Activated CD4-positive, alpha-beta T cell treated with anti-CD3 and anti-CD28 coated beads, Interleukin-2, amount 50 U/mL, for 16 hours (primary cell): ENCODE results near the gene CTAG2.
"Not testable (repeated sequence)": the region's sequence is repeated elsewhere in the genome, so short reads cannot be mapped to it uniquely, and the experiment has no call there.

Experiments used
- DNase-seq: peaks from one replicate; pipeline ENCODE4 v3.0.0-alpha.2; 2020

Gene CTAG2

GRCh38 chrX:154653413-154653812 lies at the start of gene CTAG2:
Gene CTAG2, minus strand, starts transcription at chrX:154653579. Its CDS starts 64 bp downstream, at chrX:154653515.
- DNase-seq: not testable (repeated sequence)

GRCh38 chrX:154698630-154699248 lies 45.4 kb upstream of the CTAG2 start:
- DNase-seq: no peak

DNA sequence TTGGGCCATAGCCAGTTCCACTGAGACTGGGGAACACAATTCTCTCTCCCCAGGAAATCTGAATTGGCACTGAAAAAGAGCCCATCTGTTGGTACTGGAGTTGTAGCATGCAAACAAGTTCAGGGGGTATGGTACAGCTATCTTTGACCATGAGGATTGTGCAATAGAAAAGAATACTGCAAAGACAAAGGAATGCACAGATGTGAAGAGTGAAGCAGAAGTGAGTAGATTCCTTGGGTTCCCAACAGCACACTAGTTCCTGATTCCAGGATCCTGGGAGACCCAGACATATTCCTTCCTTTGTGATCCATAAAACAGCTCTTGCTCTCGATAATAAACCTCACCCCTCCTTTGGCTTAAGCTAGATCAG lies 43.3 kb upstream of the CTAG2 start:
- DNase-seq: no peak

DNA sequence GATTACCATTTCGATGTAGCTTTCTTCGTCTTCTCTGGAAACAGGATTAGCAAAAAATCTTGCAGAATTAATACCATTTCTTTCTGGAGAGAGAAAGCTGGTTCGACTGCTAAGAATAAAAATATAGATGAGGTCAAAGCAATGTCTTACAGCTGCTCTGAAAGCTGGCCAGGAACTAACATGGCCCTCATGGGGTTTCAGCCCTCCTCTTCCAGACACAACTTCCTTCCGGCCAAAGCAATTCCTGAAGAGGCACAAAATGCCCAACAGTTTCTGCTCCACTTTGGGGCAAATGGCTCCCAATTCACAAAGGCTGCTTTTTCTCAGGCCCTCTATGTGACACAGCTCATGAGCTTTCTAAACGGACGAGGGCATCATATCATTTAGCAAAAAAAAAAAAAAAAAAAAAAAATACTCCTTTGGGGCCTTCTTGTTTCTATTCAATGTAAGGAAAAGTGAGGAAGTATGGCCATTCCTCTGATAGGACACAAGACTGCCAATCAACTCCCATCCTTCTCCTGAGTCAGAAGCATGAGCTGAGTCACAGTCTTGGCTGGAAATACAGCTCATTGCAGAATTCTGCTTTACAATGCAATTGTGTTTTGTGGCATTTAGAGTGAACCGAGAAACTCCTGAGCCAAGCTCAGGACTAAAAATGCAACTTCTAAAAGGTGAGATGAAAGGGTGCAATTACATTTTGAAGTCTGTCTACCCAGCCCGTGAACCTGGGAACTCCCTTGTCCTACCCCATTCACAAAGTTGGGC lies 42.7 kb upstream of the CTAG2 start:
- DNase-seq: peak; percentile 30

- no peak for DNase-seq
Observed at GRCh38 chrX:154693394-154693793, 40.0 kb upstream of the CTAG2 start.

DNA sequence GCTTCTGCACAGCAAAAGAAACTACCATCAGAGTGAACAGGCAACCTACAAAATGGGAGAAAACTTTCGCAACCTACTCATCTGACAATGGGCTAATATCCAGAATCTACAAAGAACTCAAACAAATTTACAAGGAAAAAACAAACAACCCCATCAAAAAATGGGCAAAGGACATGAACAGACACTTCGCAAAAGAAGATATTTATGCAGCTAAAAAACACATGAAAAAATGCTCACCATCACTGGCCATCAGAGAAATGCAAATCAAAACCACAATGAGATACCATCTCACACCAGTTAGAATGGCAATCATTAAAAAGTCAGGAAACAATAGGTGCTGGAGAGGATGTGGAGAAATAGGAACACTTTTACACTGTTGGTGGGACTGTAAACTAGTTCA lies 37.1 kb upstream of the CTAG2 start:
- DNase-seq: not testable (repeated sequence)

DNA sequence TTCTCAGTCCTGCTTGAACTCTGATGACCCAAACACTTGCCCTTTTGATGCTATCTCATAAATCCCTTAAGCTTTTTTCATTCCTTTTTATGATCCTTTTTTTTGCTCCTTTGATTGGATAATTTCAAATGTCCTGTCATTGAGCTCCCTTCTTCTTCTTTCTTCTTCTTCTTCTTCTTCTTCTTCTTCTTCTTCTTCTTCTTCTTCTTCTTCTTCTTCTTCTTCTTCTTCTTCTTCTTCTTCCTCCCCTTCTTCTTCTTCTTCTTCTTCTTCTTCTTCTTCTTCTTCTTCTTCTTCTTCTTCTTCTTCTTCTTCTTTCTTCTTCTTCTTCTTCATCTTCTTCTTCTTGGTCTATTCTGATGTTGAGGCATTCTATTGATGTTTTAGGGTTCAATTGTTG lies 18.7 kb upstream of the CTAG2 start:
- not testable (repeated sequence) for DNase-seq

DNA sequence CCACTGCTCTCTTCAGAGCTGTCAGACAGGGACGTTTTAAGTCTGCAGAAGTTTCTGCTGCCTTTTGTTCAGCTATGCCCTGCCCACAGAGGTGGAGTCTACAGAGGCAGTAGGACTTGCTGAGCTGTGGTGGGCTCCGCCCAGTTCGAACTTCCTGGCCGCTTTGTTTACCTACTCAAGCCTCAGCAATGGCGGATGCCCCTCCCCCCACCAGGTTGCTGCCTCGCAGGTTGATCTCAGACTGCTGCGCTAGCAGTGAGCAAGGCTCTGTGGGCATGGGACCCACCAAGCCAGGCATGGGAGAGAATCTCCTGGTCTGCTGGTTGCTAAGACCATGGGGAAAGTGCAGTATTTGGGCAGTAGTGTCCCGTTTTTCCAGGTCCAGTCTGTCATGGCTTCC lies 17.5 kb upstream of the CTAG2 start:
- DNase-seq: not testable (repeated sequence)

GRCh38 chrX:154661899-154662298 lies 8.5 kb upstream of the CTAG2 start:
- DNase-seq: no peak

DNA sequence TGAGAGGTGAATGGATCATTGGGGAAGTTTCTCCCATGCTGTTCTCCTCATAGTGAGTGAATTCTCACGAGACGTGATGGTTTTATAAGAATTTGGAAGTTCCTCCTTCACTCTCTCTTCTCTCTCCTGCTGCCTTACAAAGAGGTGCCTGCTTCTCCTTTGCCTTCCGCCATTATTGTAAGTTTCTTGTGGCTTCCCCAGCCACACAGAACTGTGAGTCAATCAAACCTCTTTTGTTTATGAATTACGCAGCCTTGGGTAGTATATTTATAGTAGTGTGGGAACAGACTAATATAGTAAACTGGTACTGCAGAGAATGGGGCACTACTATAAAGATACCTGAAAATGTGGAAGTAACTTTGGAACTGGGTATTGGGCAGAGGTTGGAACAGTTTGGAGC lies 7.8 kb upstream of the CTAG2 start:
- DNase-seq: no peak

- DNase-seq: no peak
Observed at GRCh38 chrX:154660541-154660940, 7.2 kb upstream of the CTAG2 start.

DNA sequence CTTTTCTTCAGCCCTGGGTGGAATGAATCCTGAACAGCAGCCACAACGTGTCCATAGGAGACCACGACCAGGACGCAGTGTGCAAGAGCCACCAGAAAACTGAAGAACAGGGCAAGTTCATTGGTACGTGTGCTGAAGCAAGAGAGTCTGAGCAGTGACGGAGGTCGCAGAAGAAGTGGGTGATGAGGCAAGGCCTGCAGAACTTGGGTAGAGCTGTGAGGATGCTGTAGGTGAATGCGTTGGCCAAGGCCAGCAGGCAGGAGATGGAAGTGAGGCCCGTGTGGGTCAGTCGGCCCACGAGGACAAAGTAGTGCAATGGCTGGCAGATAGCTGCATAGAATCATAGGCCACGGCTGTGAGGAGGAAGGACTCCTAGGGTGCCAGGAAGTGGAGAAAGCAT lies 5.6 kb upstream of the CTAG2 start:
- no peak for DNase-seq

- no peak for DNase-seq
Observed at GRCh38 chrX:154658187-154658586, 4.8 kb upstream of the CTAG2 start.

DNA sequence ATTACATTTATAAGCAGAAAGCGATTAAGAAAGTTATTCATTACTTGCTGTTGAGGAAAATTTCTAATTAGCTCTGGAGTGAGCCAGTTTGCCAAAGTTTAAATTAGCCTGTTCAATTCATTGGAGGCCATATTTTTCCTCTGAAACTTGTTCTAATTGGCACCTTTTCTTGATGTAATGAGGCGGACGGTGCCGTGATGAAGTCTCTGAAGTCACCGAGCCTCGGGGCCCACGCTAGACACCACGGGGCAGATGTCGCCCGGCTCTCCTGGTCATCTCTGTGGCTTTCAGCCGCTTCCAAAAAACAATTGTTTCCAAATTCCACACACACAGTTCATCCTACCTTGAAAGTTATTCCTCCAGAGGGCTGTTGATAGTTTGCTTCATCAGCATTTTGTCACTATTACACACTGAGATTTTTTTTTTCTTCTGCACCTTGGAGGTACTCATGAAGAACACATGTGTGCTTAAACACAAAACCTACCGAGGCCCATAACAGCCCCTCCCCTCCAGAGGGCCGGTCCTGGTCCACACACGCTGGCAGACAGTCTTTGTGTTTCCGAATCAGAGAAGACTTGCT lies 3.9 kb upstream of the CTAG2 start:
- no peak for DNase-seq

DNA sequence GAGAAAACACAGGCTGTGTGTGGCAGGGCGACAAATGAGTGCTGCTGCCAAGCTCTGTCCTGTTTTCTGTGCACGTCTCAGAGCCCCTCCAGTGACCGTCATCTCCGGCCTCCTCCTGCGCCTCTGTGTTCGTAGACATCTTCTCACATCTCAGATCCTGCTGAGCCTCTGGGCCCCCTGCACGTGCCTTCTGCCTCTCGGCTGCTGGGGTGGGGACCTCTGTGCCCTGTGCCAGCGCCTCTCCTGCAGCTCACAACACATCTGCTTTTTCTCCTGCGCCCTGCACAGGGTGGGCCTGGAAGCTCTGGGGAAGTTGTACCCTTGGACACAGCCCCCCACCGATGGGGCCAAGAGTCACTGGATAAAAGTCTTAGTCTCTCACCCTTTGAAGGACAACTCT lies 2.4 kb upstream of the CTAG2 start:
- DNase-seq: no peak

GRCh38 chrX:154655346-154655745 lies 2.0 kb upstream of the CTAG2 start:
- no peak for DNase-seq

DNA sequence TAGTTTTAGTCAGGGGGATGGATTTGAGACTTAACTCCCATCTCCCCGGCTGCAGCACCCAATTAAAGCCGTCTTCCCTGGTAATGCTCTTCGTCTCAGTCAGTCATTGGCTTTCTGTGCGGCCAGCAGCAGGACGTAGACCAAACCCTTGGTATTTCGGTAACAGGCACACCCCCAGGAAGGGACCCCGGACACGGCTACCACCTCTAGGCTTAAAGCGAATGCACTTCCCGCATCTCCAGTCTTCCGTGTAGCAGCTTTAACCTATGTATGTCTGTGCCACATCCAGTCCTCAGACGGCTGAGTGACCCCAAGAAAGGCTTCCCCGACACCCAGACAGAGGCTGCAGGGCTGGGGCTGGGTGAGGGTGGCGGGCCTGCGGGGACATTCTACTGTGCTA lies 1.5 kb upstream of the CTAG2 start:
- no peak for DNase-seq

GRCh38 chrX:154654372-154654771 lies 993 bp upstream of the CTAG2 start:
- DNase-seq: no peak

DNA sequence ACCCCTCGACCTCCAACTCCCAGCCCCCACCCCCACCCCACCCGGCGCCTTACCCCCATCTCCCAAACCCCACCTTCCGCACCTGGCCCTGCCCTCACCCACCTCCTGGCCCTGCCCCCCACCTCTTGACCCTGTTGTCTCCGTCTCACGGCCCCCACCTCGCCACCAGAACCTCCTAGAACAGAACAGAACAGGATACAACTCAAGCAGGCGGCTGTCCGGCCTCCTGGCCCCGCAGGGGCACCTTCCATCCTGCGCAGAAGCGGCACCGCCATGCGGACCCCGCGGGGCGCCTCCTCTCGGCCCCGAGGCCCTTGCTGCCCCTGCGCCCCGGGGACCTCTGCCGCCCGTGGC lies 354 bp downstream of the CTAG2 start:
- no peak for DNase-seq

DNA sequence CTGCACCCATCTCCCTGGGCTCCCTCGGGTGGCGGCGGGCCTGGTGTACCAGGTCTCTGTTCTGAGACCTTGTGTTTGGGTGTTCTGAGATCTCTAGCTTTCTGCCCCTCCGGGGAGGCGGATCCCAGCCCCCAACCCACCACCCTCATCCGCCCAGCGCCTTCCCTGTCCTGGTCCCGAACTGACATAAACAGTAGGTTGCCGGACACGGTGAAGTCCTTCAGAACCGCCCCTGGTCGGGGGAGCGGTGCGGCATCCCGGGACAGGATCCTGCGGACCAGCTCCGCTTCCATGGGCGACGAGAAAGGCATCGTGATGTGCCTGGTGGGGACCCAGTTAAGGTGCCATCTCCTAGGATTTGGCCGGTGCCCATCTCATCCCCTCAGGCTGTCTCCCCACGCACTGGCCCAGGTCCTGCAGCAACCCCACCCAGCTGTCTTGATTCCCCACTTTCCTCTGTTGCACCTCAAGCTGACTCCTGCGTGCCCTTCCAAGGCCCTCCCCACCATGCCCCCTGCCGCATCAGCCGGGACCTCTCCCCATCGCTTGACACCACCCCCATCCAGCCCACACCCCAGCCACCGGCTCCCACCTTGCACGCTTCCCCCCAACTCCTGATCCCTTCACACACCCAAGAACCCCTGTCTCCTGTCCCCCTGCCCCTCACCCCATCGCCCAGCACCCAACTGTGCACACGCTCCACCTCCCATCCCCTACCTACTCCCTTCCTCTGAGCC lies 900 bp downstream of the CTAG2 start:
- no peak for DNase-seq

DNA sequence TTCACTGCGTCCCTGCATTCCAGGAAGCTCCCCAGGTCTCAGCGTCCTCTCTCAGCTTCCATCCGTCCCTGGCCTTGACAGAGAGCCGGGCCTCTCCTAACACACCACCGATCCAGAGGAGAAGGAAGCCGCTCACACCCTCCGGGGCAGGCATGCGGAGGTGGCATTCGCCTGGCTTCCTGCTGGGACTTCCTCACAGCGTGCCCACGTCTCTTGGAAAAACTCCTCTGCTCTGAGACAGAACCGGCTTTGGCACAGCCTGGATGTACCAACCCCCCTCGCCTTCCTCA lies 3.2 kb downstream of the CTAG2 start:
- DNase-seq: no peak

GRCh38 chrX:154649503-154650220 lies 3.7 kb downstream of the CTAG2 start:
- DNase-seq: no peak

- DNase-seq: no peak
Observed at GRCh38 chrX:154648931-154649330, 4.4 kb downstream of the CTAG2 start.
